HepG2 (cell line): ENCODE measurements around the gene MICB. TPM values are rescaled to one million over a fixed set of nuclear protein-coding genes. Genes with fewer than 3 reads are reported as not detected.
A peak's percentile ranks its signal among the peaks of the same experiment; 100 is the strongest.

Source experiments
- CENPX ChIP-seq: sonication (generic); formaldehyde crosslinking; IDR thresholded peaks from 2 replicates; pipeline ENCODE4 v1.9.0; 2021; ENCODE audit warnings: mild to moderate bottlenecking, missing genetic modification reagents, moderate library complexity
- GFI1 ChIP-seq: sonication (generic); formaldehyde crosslinking; IDR thresholded peaks from 2 replicates; pipeline ENCODE4 v1.5.0; 2020; ENCODE audit warnings: missing genetic modification reagents, mild to moderate bottlenecking, borderline replicate concordance
- GPN1 ChIP-seq: sonication (generic); formaldehyde crosslinking; IDR thresholded peaks from 2 replicates; pipeline ENCODE4 v1.5.1; 2020; ENCODE audit warnings: missing genetic modification reagents, borderline replicate concordance
- MED8 ChIP-seq: sonication (generic); formaldehyde crosslinking; IDR thresholded peaks from 2 replicates; pipeline ENCODE4 v1.8.1; 2023; ENCODE audit warnings: mild to moderate bottlenecking, missing genetic modification reagents; ENCODE audit not compliant: insufficient replicate concordance
- NCOA2 ChIP-seq: sonication (generic); formaldehyde crosslinking; IDR thresholded peaks from 2 replicates; pipeline ENCODE4 v1.8.0; 2022; ENCODE audit warnings: inconsistent platforms
- PHF21A ChIP-seq: sonication (generic); formaldehyde crosslinking; IDR thresholded peaks from 2 replicates; pipeline ENCODE4 v1.5.0; 2020; ENCODE audit warnings: mild to moderate bottlenecking, missing genetic modification reagents
- RFXAP ChIP-seq: sonication (generic); formaldehyde crosslinking; IDR thresholded peaks from 2 replicates; pipeline ENCODE4 v1.4.0; 2020; ENCODE audit warnings: missing genetic modification reagents, borderline replicate concordance
- TCF12 ChIP-seq, 2 experiments: fragments of 450-650 bp in 1 of 2; sonication (generic) in 1 of 2; formaldehyde crosslinking in 1 of 2; IDR thresholded peaks; 2 replicates each; pipeline versions ENCODE4 v1.6.1 to v1.8.0; 2017 to 2022; ENCODE audit warnings: antibody characterized with exemption in 1 of 2, mild to moderate bottlenecking in 1 of 2, missing genetic modification reagents in 1 of 2, moderate library complexity in 1 of 2
- TFAP4 ChIP-seq: sonication (generic); IDR thresholded peaks from 2 replicates; pipeline ENCODE4 v1.6.1; 2016; ENCODE audit warnings: low read depth, borderline replicate concordance
- TFE3 ChIP-seq: IDR thresholded peaks from 2 replicates; pipeline ENCODE4 v1.6.1; 2016
- XBP1 ChIP-seq: sonication (generic); formaldehyde crosslinking; IDR thresholded peaks from 2 replicates; pipeline ENCODE4 v1.5.0; 2020; ENCODE audit warnings: missing genetic modification reagents
- ZBTB26 ChIP-seq: IDR thresholded peaks from 2 replicates; pipeline ENCODE4 v1.6.1; 2016; ENCODE audit warnings: missing compliant biosample characterization, missing genetic modification reagents, borderline replicate concordance
- ZNF160 ChIP-seq: sonication (generic); formaldehyde crosslinking; IDR thresholded peaks from 2 replicates; pipeline ENCODE4 v1.8.0; 2022; ENCODE audit warnings: mild to moderate bottlenecking, inconsistent platforms, missing genetic modification reagents
- ZNF205 ChIP-seq: IDR thresholded peaks from 2 replicates; pipeline ENCODE4 v1.6.1; 2018; ENCODE audit warnings: missing biosample characterization, missing genetic modification reagents
- ZNF512 ChIP-seq: sonication (generic); formaldehyde crosslinking; IDR thresholded peaks from 2 replicates; pipeline ENCODE4 v1.4.0; 2020; ENCODE audit warnings: mild to moderate bottlenecking, missing genetic modification reagents
- ZNF550 ChIP-seq: sonication (generic); formaldehyde crosslinking; IDR thresholded peaks from 2 replicates; pipeline ENCODE4 v1.4.0; 2020; ENCODE audit warnings: mild to moderate bottlenecking, missing genetic modification reagents, borderline replicate concordance
- ZNF703 ChIP-seq: sonication (generic); formaldehyde crosslinking; IDR thresholded peaks from 2 replicates; pipeline ENCODE4 v1.5.1; 2020; ENCODE audit warnings: missing genetic modification reagents, mild to moderate bottlenecking, moderate library complexity, borderline replicate concordance
- ZNF775 ChIP-seq: sonication (generic); formaldehyde crosslinking; IDR thresholded peaks from 2 replicates; pipeline ENCODE4 v1.4.0; 2020; ENCODE audit warnings: missing genetic modification reagents, mild to moderate bottlenecking, moderate library complexity, borderline replicate concordance
- polyA plus RNA-seq, 8 experiments: library from polyadenylated mRNA; depleted of rRNA in 3 of 8; stranded (reverse) in 7 of 8; unstranded in 1 of 8; fragments of >200 nt; fragmentation: Illumina TruSeq in 4 of 8; extraction: Trizol in 4 of 8; gene quantifications; 2 replicates each; pipeline versions ENCODE4 v1.2.1 to v1.2.3, GENCODE V29; 2011 to 2016; ENCODE audit warnings: low read depth in 4 of 8, missing spikeins in 1 of 8, mixed read lengths in 1 of 8; ENCODE audit not compliant: insufficient read depth in 1 of 8
- total RNA-seq, 5 experiments: library from RNA; depleted of rRNA; stranded (reverse); fragments of >200 nt; fragmentation: Illumina TruSeq; extraction: Trizol; gene quantifications; 2 replicates each; pipeline ENCODE4 v1.2.3, GENCODE V29; 2016; ENCODE audit warnings: low read depth in 1 of 5

The MICB gene
- total and polyA plus RNA-seq, 2 of the 13 experiments (the other 11 are each of a cell fraction or from before 2014, with no cell fraction given) = 12.5 to 12.8 TPM

- TF ChIP-seq GPN1 (CRISPR knock-in tag) (no peak), CENPX (CRISPR knock-in tag) (no peak), MED8 (CRISPR knock-in tag) (peak; percentile 18), ZNF775 (CRISPR knock-in tag) (no peak), PHF21A (CRISPR knock-in tag) (no peak; the same call in 1 of the 2 replicates), GFI1 (CRISPR knock-in tag) (no peak), ZBTB26 (CRISPR knock-in tag) (no peak), ZNF512 (CRISPR knock-in tag) (no peak), TCF12 (IDR thresholded peaks at IDR 0.05) (no peak), TCF12 (CRISPR knock-in tag; IDR thresholded peaks at IDR 0.05) (0 out of 2 replicates have a peak, but pooled peaks have one; percentile 38), XBP1 (no peak), TFE3 (0 out of 2 replicates have a peak, but pooled peaks have one; percentile 27), NCOA2 (CRISPR knock-in tag) (no peak), ZNF160 (CRISPR knock-in tag) (0 out of 2 replicates have a peak, but pooled peaks have one; percentile 55), ZNF703 (no peak), TFAP4 (no peak), ZNF550 (no peak), ZNF205 (CRISPR knock-in tag) (no peak), RFXAP (CRISPR knock-in tag) (peak; percentile 29; the same call in 1 of the 2 replicates)
Observed at GRCh38 chr6:31493875-31494694, 3.9 kb upstream of the MICB start (continued).
